GM04504 (cell line): Measurements from ENCODE around the gene HCFC1R1.
"Not testable (repeated sequence)": the region's sequence is repeated elsewhere in the genome, so short reads cannot be mapped to it uniquely, and the experiment has no call there.

Source experiments
- DNase-seq: peaks from one replicate; pipeline ENCODE4 v3.0.0-alpha.2; 2012; ENCODE audit warnings: low read depth

Gene HCFC1R1, protein sequence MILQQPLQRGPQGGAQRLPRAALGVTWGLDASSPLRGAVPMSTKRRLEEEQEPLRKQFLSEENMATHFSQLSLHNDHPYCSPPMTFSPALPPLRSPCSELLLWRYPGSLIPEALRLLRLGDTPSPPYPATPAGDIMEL

DNA sequence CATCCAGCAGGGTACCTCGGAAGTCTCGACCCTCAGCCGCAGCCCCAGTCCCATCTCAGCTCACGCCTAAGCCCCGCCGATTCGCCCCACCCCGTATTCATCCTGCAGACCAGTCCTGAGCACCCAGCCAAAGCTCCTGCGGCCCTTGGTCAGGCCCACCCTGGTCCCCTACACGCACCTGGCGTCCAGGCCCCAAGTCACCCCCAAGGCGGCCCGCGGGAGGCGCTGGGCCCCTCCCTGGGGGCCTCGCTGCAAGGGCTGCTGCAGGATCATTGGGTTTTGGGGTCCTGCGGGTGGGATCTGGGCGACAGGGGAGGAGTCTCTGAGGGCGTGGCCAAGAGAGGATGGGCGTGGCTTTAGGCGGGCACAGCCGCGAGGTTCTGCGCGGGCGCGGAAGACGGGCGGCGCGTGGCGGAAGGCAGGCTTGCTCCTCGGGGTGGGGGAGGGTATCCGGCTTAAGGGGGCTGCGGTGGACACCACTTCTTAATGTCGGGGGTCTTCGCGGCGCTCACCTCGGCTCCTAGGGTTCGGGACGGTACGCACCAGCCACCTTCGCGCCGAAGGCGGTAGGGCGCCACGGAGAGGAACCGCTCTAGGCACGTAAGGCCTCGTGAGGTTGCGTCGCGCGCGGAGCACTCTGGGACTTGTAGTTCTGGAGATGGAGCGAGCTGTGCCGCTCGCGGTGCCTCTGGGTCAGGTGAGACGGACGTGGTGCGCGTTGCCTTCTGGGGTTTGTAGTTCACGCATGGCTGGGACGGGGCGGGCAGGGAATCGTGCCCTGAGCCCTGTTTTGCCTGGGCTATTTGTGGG is at the start of gene HCFC1R1, which contains the start of gene THOC6:
Gene HCFC1R1 (minus strand): TSS at position 274 of the 810 bp plus-strand sequence. CDS start 1 bp downstream, at position 273.
Gene THOC6 (plus strand): TSS at position 367 of the 810 bp plus-strand sequence. CDS start 292 bp downstream, at position 659.
- DNase-seq: peak; percentile 95

DNA sequence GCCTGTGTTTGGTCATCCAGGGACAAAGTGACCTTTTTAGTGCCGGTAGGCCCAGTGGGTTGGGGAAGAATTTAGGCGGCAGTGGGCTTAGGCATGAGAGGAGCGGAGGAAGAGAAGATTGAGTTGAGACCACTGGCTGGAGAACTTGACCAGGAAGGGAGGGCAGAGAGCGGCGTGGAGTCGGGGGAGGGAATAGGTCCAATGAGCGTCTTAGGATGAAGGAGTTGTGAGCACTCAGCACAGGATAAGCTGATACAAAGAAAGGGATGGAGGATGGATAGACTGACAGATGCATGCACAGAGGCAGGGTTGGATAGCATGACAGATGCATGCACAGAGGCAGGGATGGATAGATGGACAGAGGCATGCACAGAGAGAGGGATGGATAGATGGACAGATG is 49.7 kb upstream of the HCFC1R1 start:
- DNase-seq: no peak

DNA sequence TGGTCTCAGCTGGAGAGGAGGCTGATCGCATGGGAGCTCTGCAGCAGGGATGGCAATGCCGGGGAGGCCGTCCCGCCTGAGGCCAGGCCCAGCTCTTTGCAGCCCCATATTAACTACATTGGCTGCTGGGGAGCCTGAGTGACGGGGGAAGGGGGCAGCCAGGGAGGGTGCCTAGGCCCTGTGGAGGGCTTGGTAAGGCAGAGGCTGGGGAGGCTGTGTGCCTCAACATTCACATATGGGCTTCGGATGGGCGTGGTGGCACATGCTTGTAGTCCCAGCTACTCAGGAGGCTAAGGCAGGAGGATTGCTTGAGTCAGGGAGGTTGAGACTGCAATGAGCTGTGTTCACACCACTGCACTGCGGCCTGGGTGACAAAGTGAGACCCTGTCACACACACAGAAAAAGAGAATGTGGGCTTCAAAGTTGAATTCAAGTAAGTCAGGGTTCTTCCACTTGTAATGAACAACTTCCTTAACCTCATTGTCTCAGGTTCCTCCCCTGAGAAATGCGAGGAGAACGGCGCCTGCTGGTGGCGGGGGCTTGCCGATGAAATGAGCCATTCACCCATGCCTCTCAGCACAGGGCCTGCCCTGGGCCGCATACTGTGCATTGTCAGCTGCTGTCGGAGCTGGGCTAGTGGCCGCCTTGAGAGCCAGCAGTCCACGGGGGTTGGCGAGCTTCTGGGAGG is 49.0 kb upstream of the HCFC1R1 start:
- DNase-seq: not testable (repeated sequence)

- not testable (repeated sequence) for DNase-seq
These were observed 48.4 kb upstream of the HCFC1R1 start for GRCh38 chr16:3072148-3072547.

GRCh38 chr16:3071655-3072054 is 47.9 kb upstream of the HCFC1R1 start:
- no peak for DNase-seq

- no peak for DNase-seq
These were observed 46.9 kb upstream of the HCFC1R1 start for GRCh38 chr16:3070608-3071111.

GRCh38 chr16:3069146-3069545 is 45.4 kb upstream of the HCFC1R1 start:
- not testable (repeated sequence) for DNase-seq

DNA sequence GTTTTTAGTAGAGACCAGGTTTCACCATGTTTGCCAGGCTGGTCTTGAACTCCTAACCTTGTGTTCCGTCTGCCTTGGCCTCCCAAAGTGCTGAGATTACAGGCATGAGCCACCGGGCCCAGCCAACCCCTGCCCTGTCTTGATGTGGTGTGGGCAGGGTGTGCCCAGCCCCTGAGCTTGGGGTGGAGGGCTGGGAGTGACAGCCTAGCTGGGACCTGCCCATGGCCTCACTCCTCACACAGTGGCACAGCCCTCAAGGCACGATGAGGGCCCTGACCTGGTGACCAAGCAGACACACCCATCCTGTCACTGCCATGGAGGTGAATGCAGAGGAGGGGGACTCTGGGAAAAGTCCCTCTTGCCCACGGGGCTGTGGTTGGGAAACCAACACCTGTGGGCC is 44.7 kb upstream of the HCFC1R1 start:
- no peak for DNase-seq

GRCh38 chr16:3066440-3066748 is 42.7 kb upstream of the HCFC1R1 start:
- DNase-seq: no peak

GRCh38 chr16:3065742-3066439 is 42.1 kb upstream of the HCFC1R1 start:
- DNase-seq: no peak

- peak; percentile 46 for DNase-seq
These were observed 41.5 kb upstream of the HCFC1R1 start, which contains the start of gene IL32 for GRCh38 chr16:3065069-3065741. Gene IL32, plus strand, starts transcription at chr16:3065640. Its CDS starts 172 bp downstream, at chr16:3065812.

DNA sequence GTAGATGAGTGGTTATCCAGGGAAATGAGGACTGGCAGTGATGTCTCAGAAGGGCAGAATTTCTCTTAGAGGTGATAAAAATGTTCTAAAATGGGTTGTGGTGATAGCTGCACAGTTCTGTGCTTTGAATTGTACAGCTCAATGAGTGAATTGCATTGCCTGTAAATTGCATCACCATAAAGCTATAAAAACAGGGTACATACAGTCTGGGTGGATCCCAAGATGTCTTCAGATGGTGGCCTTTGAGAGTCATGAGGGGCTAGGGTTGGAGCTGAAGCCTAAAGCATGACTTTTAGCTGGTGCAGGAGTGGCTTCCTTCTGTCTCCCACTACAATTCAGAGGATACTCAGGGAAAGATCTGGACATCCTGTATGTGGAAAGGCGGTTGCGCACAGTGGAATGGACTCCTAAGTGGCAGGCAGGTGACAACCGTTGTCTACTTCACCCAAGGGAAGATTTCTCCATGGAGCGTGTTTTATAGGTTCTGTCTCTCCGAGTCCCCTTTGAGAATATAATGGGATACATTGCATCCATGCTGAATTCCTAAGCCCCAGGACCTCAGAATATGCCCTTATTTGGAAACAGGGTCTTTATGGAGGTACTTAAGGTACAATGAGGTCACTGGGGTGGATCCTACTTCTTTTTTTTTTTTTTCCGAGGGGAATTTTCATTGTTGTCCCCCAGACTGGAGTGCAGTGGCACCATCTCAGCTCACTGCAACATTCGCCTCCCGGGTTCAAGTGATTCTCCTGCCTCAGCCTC is 40.1 kb upstream of the HCFC1R1 start:
- no peak for DNase-seq

DNA sequence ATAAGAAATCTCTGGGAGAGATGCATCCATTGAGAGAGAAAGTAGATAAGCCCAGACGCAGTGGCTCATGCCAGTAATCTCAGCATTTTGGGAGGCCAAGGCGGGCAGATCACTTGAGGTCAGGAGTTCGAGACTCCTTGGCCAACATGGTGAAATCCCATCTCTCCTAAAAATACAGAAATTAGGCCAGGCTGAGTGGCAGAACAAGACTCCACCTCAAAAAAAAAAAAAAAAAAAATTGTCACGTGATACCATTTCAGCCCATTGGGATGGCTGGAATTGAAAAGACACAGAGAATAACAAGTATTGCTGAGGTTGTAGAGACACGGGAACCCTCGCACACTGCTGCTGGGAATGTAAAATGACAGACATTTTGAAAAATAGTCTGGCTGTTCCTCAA is 38.8 kb upstream of the HCFC1R1 start:
- DNase-seq: no peak

- DNase-seq: no peak
These were observed 36.8 kb upstream of the HCFC1R1 start for GRCh38 chr16:3060339-3061127.

DNA sequence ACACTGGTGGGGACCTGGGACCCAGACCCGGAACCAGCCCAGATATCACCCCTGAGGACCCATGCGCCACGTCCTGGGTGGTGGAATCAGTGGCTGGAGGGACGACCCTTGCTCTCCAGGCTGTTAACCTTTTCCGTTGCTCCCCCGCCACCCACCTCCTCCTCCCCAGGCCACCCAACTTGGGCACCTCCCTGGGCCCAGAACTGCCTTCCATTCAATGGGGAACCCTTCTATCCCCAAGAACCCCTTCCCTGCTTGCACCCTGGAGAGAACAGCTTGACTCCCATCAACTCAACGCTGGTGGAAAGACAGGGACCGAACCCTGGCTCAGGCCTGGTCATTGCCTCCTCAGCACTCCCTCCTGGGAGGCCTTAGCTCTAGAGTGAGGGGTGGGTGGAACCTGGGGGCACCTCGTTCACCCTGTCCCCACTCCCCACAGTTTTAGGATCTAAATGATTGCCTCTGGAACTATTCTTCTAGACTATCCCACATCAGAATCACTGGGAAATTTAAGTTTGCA is 36.0 kb upstream of the HCFC1R1 start:
- DNase-seq: no peak

DNA sequence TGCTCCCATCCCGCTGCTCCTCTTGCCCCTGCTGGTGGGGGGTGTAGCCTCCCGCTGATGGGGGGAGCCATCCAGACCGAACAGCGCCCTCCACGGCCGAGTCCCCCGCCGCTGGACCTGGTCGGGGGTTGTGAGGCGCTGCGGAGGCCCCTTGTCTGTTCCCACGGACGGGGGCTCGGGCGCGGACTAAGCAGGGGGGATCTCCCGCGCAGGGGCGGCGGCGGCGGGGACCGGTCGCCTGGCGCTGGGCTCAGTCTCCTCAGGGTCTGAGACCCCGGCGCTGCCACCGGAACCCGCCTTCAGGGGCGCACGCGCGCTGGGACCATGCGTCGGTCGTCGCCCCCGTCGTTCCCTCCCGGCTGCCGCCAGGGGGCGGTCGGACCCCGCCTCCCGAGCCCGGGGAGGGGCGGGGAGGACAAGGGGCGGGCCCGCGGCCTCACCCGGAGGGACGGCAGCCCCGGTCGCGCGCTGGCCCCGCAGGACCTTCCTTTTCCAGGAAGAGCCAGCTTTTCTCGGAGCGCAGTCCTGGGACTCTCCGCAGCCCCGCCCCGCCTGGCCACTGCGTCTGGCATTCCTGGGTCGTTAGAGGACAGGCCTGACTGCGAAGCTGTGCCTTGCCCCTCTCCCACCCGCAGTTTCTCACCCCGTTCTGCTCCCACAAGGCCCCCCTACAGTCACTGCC is 35.4 kb upstream of the HCFC1R1 start:
- DNase-seq: peak; percentile 74

DNA sequence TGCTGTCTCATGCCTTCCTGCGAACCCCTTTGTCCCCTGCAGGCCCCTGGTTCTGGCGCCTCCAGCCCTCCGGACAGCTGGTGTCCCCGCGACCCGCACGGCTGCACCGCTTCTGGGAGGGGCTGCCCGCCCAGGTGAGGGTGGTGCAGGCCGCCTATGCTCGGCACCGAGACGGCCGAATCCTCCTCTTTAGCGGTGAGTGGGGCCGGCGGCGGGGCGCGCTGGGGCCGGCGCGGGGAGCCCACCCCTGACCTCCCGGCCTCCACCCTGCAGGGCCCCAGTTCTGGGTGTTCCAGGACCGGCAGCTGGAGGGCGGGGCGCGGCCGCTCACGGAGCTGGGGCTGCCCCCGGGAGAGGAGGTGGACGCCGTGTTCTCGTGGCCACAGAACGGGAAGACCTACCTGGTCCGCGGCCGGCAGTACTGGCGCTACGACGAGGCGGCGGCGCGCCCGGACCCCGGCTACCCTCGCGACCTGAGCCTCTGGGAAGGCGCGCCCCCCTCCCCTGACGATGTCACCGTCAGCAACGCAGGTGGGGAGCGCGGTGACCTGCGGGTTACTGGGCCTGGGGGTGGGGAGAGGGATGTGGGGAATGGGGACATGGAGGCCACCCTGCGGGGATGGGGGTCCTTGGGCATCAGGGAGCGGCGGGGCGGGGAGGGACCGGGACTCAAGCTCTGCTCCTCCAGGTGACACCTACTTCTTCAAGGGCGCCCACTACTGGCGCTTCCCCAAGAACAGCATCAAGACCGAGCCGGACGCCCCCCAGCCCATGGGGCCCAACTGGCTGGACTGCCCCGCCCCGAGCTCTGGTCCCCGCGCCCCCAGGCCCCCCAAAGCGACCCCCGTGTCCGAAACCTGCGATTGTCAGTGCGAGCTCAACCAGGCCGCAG is 34.6 kb upstream of the HCFC1R1 start:
- DNase-seq: no peak
